H1 (cell line): ENCODE data around the gene PDE4D. TPM values are rescaled to one million over a fixed set of nuclear protein-coding genes. Genes with fewer than 3 reads are reported as not detected.

Experiments used
- CTCF ChIA-PET: fragments of 300-600 bp; sonication (Branson Sonifier 250); formaldehyde crosslinking; loops from one replicate; lab custom pipeline; 2021; ENCODE audit not compliant: partially characterized antibody; lab: Charles Lee
- POLR2A ChIA-PET: fragments of 300-600 bp; sonication (Branson Sonifier 250); formaldehyde crosslinking; loops from one replicate; lab custom pipeline; 2021; ENCODE audit warnings: inconsistent platforms; ENCODE audit not compliant: partially characterized antibody; lab: Charles Lee
- DNase-seq, 2 experiments: peaks; one replicate each; pipeline versions ENCODE4 v3.0.0 to v3.0.0-alpha.2; 2010 to 2022; ENCODE audit warnings: low spot score in 2 of 2, low read depth in 1 of 2, mixed read lengths in 1 of 2
- FAIRE-seq: peaks from 2 replicates; lab custom pipeline; 2011; peaks lifted over from hg19 to GRCh38; lab: Jason Lieb, UNC
- H2AFZ ChIP-seq: 2 replicates; pipeline ENCODE4 v1.8.1; 2012; ENCODE audit warnings: low read length, inconsistent platforms
- H2AK5ac ChIP-seq: 2 replicates; pipeline ENCODE4 v1.6.1; 2013; ENCODE audit warnings: low read depth, low read length
- H2BK120ac ChIP-seq: replicated peaks from 2 replicates; pipeline ENCODE3; 2013; ENCODE audit warnings: low read depth, low read length, inconsistent platforms
- H2BK12ac ChIP-seq: 2 replicates; pipeline ENCODE4 v1.6.1; 2013; ENCODE audit warnings: low read depth, low read length
- H2BK15ac ChIP-seq: 2 replicates; pipeline ENCODE4 v1.6.1; 2013; ENCODE audit warnings: low read length
- H2BK20ac ChIP-seq: 2 replicates; pipeline ENCODE4 v1.6.1; 2013; ENCODE audit warnings: low read length
- H2BK5ac ChIP-seq: 2 replicates; pipeline ENCODE4 v1.6.1; 2013; ENCODE audit warnings: low read depth, low read length
- H3K14ac ChIP-seq: 2 replicates; pipeline ENCODE4 v1.6.1; 2013; ENCODE audit warnings: inconsistent platforms; ENCODE audit not compliant: insufficient read length
- H3K18ac ChIP-seq: 2 replicates; pipeline ENCODE4 v1.6.1; 2013; ENCODE audit warnings: low read length; ENCODE audit errors: extremely low read depth
- H3K23ac ChIP-seq: 2 replicates; pipeline ENCODE4 v1.6.1; 2013; ENCODE audit warnings: inconsistent platforms; ENCODE audit not compliant: insufficient read length
- H3K23me2 ChIP-seq: 2 replicates; pipeline ENCODE4 v1.6.1; 2013; ENCODE audit warnings: low read depth, low read length
- H3K27ac ChIP-seq: 2 replicates; pipeline ENCODE4 v1.6.1; 2011; ENCODE audit warnings: low read depth, low read length, inconsistent platforms
- H3K27me3 ChIP-seq, 4 experiments: replicated peaks in 1 of 4; 1 replicate in 1 of 4; 2 replicates in 3 of 4; pipeline versions ENCODE4 v1.6.1 to v1.8.1; 2011 to 2013; ENCODE audit warnings: low read length in 3 of 4, mild to moderate bottlenecking in 3 of 4, inconsistent platforms in 2 of 4, mixed read lengths in 2 of 4, moderate library complexity in 1 of 4; ENCODE audit not compliant: control insufficient read depth in 3 of 4, insufficient read depth in 3 of 4; ENCODE audit errors: extremely low read depth in 1 of 4
- H3K36me3 ChIP-seq, 4 experiments: 2 replicates each; pipeline versions ENCODE4 v1.6.1 to v1.8.1; 2011 to 2013; ENCODE audit warnings: mild to moderate bottlenecking in 4 of 4, low read length in 3 of 4, moderate library complexity in 2 of 4, control low read depth in 1 of 4, inconsistent platforms in 1 of 4; ENCODE audit not compliant: insufficient read depth in 4 of 4, control insufficient read depth in 2 of 4
- H3K4ac ChIP-seq: replicated peaks from 2 replicates; pipeline ENCODE3; 2013; ENCODE audit warnings: low read length, low read depth, mixed read lengths, inconsistent platforms; ENCODE audit not compliant: insufficient read length
- H3K4me1 ChIP-seq, 4 experiments: replicated peaks in 1 of 4; 1 replicate in 1 of 4; 2 replicates in 3 of 4; pipeline versions ENCODE4 v1.6.1 to v1.8.1; 2011 to 2013; ENCODE audit warnings: low read length in 3 of 4, inconsistent platforms in 2 of 4, mixed read lengths in 1 of 4; ENCODE audit not compliant: insufficient read depth in 4 of 4, control insufficient read depth in 3 of 4
- H3K4me2 ChIP-seq, 2 experiments: 2 replicates each; pipeline versions ENCODE4 v1.6.1 to v1.8.1; 2011 to 2013; ENCODE audit warnings: low read depth in 2 of 2, low read length in 2 of 2, control low read depth in 1 of 2, inconsistent platforms in 1 of 2, mild to moderate bottlenecking in 1 of 2; ENCODE audit not compliant: insufficient read depth in 1 of 2
- H3K4me3 ChIP-seq, 4 experiments: fragments of 200-600, 300-600 bp in 1 of 4; sonication (generic), shearing (Covaris generic), sonication (Bioruptor Twin) in 1 of 4; 2 replicates each; pipeline versions ENCODE4 v1.5.1 to v1.8.1; 2011 to 2016; ENCODE audit warnings: low read length in 4 of 4, low read depth in 3 of 4, control low read depth in 2 of 4, inconsistent platforms in 2 of 4, mild to moderate bottlenecking in 2 of 4, mixed read lengths in 1 of 4, moderate library complexity in 1 of 4; ENCODE audit not compliant: insufficient read depth in 2 of 4; ENCODE audit errors: extremely low read depth in 1 of 4
- H3K56ac ChIP-seq: replicated peaks from 2 replicates; pipeline ENCODE3; 2013; ENCODE audit warnings: low read depth, mild to moderate bottlenecking, mixed read lengths, low read length, inconsistent platforms; ENCODE audit not compliant: insufficient read length
- H3K79me1 ChIP-seq: 2 replicates; pipeline ENCODE4 v1.6.1; 2013; ENCODE audit warnings: low read depth, low read length, control low read depth
- H3K79me2 ChIP-seq, 2 experiments: 2 replicates each; pipeline versions ENCODE4 v1.6.1 to v1.8.1; 2012 to 2013; ENCODE audit warnings: low read length in 2 of 2, mild to moderate bottlenecking in 2 of 2, inconsistent platforms in 1 of 2; ENCODE audit not compliant: insufficient read depth in 2 of 2, control insufficient read depth in 1 of 2
- H3K9ac ChIP-seq, 4 experiments: replicated peaks in 1 of 4; 1 replicate in 1 of 4; 2 replicates in 3 of 4; pipeline versions ENCODE4 v1.6.1 to v1.8.1; 2011 to 2013; ENCODE audit warnings: low read depth in 3 of 4, low read length in 3 of 4, control low read depth in 2 of 4, mild to moderate bottlenecking in 2 of 4, moderate library complexity in 2 of 4, inconsistent platforms in 1 of 4; ENCODE audit errors: extremely low read depth in 1 of 4
- H3K9me3 ChIP-seq, 2 experiments: 2 replicates each; pipeline versions ENCODE4 v1.6.1 to v1.8.1; 2012 to 2013; ENCODE audit warnings: mild to moderate bottlenecking in 2 of 2, moderate library complexity in 2 of 2, control low read depth in 1 of 2, inconsistent platforms in 1 of 2, low read depth in 1 of 2, low read length in 1 of 2, mixed read lengths in 1 of 2; ENCODE audit not compliant: insufficient read depth in 2 of 2
- H4K20me1 ChIP-seq, 2 experiments: replicated peaks in 1 of 2; 2 replicates each; pipeline versions ENCODE3 to v1.8.1; 2011 to 2013; ENCODE audit warnings: inconsistent platforms in 2 of 2, low read length in 2 of 2, mild to moderate bottlenecking in 1 of 2; ENCODE audit not compliant: insufficient read depth in 2 of 2, control insufficient read depth in 1 of 2
- H4K5ac ChIP-seq: 2 replicates; pipeline ENCODE4 v1.6.1; 2013; ENCODE audit warnings: low read length, low read depth, mixed read lengths, inconsistent platforms; ENCODE audit not compliant: insufficient read length
- H4K8ac ChIP-seq: 2 replicates; pipeline ENCODE4 v1.8.0; 2013; ENCODE audit warnings: mild to moderate bottlenecking, moderate library complexity, low read length, inconsistent platforms; ENCODE audit not compliant: insufficient read depth; ENCODE audit errors: extremely low read depth
- H4K91ac ChIP-seq: replicated peaks from 2 replicates; pipeline ENCODE3; 2013; ENCODE audit warnings: low read length, mixed read lengths, inconsistent platforms; ENCODE audit not compliant: insufficient read length
- ASH2L ChIP-seq: fragments of 200-600, 300-600 bp; sonication (generic); IDR thresholded peaks from one replicate; pipeline ENCODE4 v1.7.1; 2017; ENCODE audit warnings: low read length
- BRCA1 ChIP-seq: IDR thresholded peaks from 2 replicates; pipeline ENCODE4 v1.6.1; 2012; ENCODE audit warnings: low read depth, low read length, improper control_type of control experiment
- CBX8 ChIP-seq: fragments of 300-800, 300-1000 bp; sonication (generic); IDR thresholded peaks from 2 replicates; pipeline ENCODE4 v1.7.1; 2016; ENCODE audit warnings: low read depth, low read length, borderline replicate concordance
- EZH2 ChIP-seq: fragments of 200-600 bp; sonication (generic); IDR thresholded peaks from 2 replicates; pipeline ENCODE4 v1.7.1; 2012; ENCODE audit warnings: low read depth, mild to moderate bottlenecking, moderate library complexity, low read length, inconsistent platforms; ENCODE audit not compliant: severe bottlenecking
- KDM1A ChIP-seq: fragments of 200-600, 300-600 bp; sonication (generic); IDR thresholded peaks from 2 replicates; pipeline ENCODE4 v1.7.1; 2016; ENCODE audit warnings: mild to moderate bottlenecking, low read length, borderline replicate concordance
- POU5F1 ChIP-seq: IDR thresholded peaks from 2 replicates; pipeline ENCODE4 v1.6.1; 2011; ENCODE audit warnings: low read depth, mild to moderate bottlenecking, low read length, moderate library complexity
- RAD21 ChIP-seq, 2 experiments: IDR thresholded peaks in 1 of 2; conservative IDR thresholded peaks in 1 of 2; 2 replicates each; pipeline ENCODE4 v1.6.1; 2011; ENCODE audit warnings: low read depth in 2 of 2, low read length in 2 of 2, improper control_type of control experiment in 1 of 2, inconsistent platforms in 1 of 2, mild to moderate bottlenecking in 1 of 2, moderate library complexity in 1 of 2
- SIRT6 ChIP-seq: IDR thresholded peaks from one replicate; pipeline ENCODE4 v1.7.1; 2012; ENCODE audit warnings: low read length, inconsistent platforms
- TAF7 ChIP-seq: optimal IDR thresholded peaks from 2 replicates; pipeline ENCODE3; 2011; ENCODE audit warnings: low read depth, mild to moderate bottlenecking, inconsistent platforms, low read length, moderate library complexity, borderline replicate concordance
- WGBS, 2 experiments: shearing (Covaris generic) in 1 of 2; methylation state at CpG; one replicate each; pipeline versions ENCODE4 v1.1.6 to v1.1.7; 2013 to 2015; ENCODE audit warnings: low lambda C conversion rate in 2 of 2, mixed read lengths in 2 of 2, inconsistent platforms in 1 of 2, low coverage in 1 of 2, missing lambda C conversion rate in 1 of 2; ENCODE audit not compliant: insufficient replicate concordance in 2 of 2, insufficient coverage in 1 of 2, insufficient read length in 1 of 2; ENCODE audit errors: extremely low coverage in 1 of 2, missing lambda C conversion rate in 1 of 2; 5-methylcytosine and 5-hydroxymethylcytosine counted together
- polyA plus RNA-seq, 7 experiments: library from polyadenylated mRNA; depleted of rRNA in 3 of 7; stranded (reverse) in 5 of 7; unstranded in 2 of 7; fragments of >200 nt in 5 of 7; fragments of 200-250 nt in 2 of 7; gene quantifications; 1 replicate in 5 of 7; 2 replicates in 1 of 7; 4 replicates in 1 of 7; pipeline versions ENCODE4 v1.2.1 to v1.2.3, GENCODE V29; 2011 to 2013; ENCODE audit warnings: missing spikeins in 2 of 7, mixed read lengths in 2 of 7
- total RNA-seq: library from RNA; stranded (reverse); fragmentation: NEBNext Ultra II Directional; extraction: Animal tissue kit (Norgen Biotek cat#: 25700); gene quantifications from 2 replicates; pipeline ENCODE4 v1.2.1, GENCODE V29; 2021
- TF ChIP-seq, protein P1 (sequence below): IDR thresholded peaks from 2 replicates; pipeline ENCODE4 v1.6.1; 2012; ENCODE audit warnings: inconsistent platforms

The PDE4D gene
- total and polyA plus RNA-seq, 2 of the 8 experiments (the other 6 are each of a cell fraction or from before 2014, with no cell fraction given), result 2.3 to 3.7 TPM

- FAIRE-seq, result no peak
- no peak for TF ChIP-seq ASH2L
- no peak for TF ChIP-seq CBX8
- TF ChIP-seq, protein P1, sequence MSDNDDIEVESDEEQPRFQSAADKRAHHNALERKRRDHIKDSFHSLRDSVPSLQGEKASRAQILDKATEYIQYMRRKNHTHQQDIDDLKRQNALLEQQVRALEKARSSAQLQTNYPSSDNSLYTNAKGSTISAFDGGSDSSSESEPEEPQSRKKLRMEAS, result no peak
- TF ChIP-seq TAF7, result no peak
- no peak for TF ChIP-seq RAD21 (IDR thresholded peaks at IDR 0.05 in 1 of 2, conservative IDR thresholded peaks at IDR 0.05 in 1 of 2; ENCODE audit: low read depth in 2 of 2, low read length in 2 of 2)
- TF ChIP-seq SIRT6, result no peak
- TF ChIP-seq POU5F1, result no peak
- no peak for TF ChIP-seq KDM1A
- TF ChIP-seq BRCA1, result no peak
- no peak for TF ChIP-seq EZH2
- no peaks in the 10 kb centered on the region for H3K9me3 ChIP-seq
These were observed 532.1 kb downstream of the PDE4D start for GRCh38 chr5:59361454-59361853.

More at GRCh38 chr5:59361454-59361853, 532.1 kb downstream of the PDE4D start:
- CTCF ChIA-PET, result no interaction called here
- H4K8ac ChIP-seq, result no peak overlapping the region
- no peak overlapping the region for H2BK12ac ChIP-seq
- no peaks in the 10 kb centered on the region for H3K79me2 ChIP-seq
- no peaks in the 10 kb centered on the region for H3K36me3 ChIP-seq
- no peak overlapping the region for H2AFZ ChIP-seq
- WGBS, 2 experiments, result 89% methylated on average over 1 of the region's 1 CpG; no CpG with 5 or more reads in 1 of the 2 experiments
- H3K23me2 ChIP-seq, result no peaks in the 10 kb centered on the region; the same call in 1 of the 2 replicates
- H4K91ac ChIP-seq, result no peak overlapping the region
- no peak overlapping the region for H2BK120ac ChIP-seq
- H3K18ac ChIP-seq, result no peak overlapping the region
- no peaks in the 10 kb centered on the region for H3K79me1 ChIP-seq
- POLR2A ChIA-PET, result no interaction called here
- no peak overlapping the region for H3K27ac ChIP-seq
- no peak overlapping the region for H2BK5ac ChIP-seq
- H2AK5ac ChIP-seq, result no peak overlapping the region
- H3K56ac ChIP-seq, result no peak overlapping the region
- no peak overlapping the region for H3K14ac ChIP-seq
- H3K4me2 ChIP-seq, result no peak overlapping the region
- H4K5ac ChIP-seq, result no peak overlapping the region
- DNase-seq, result no peak
- no peak overlapping the region for H3K9ac ChIP-seq
- no peak overlapping the region for H2BK20ac ChIP-seq
- H2BK15ac ChIP-seq, result no peak overlapping the region
- no peak overlapping the region for H3K23ac ChIP-seq
- no peak overlapping the region for H3K4ac ChIP-seq
- H3K4me1 ChIP-seq, result peaks cover 0 to 19% (median 11%) of the 10 kb centered on the region in 4 experiments; a peak in 6 of 7 replicates
- H3K4me3 ChIP-seq, result no peak overlapping the region
- H3K27me3 ChIP-seq, result no peaks in the 10 kb centered on the region
- H4K20me1 ChIP-seq, result no peaks in the 10 kb centered on the region
